GM18498 (cell line): ENCODE results near the gene MAP2K4.

Experiments used
- ATAC-seq: cut with Tn5 transposase; IDR thresholded peaks from one replicate; pipeline ENCODE4 v1.9.1; 2021; ENCODE audit warnings: mild to moderate bottlenecking, moderate library complexity; ENCODE audit not compliant: unreplicated experiment

MAP2K4 gene

GRCh38 chr17:12035673-12036072 is 15.0 kb downstream of the MAP2K4 start:
- no peak for ATAC-seq

- ATAC-seq: no peak
Observed at GRCh38 chr17:12037970-12038369, 17.3 kb downstream of the MAP2K4 start.

GRCh38 chr17:12040478-12040877 is 19.8 kb downstream of the MAP2K4 start:
- ATAC-seq: no peak

GRCh38 chr17:12041312-12041711 is 20.6 kb downstream of the MAP2K4 start:
- ATAC-seq: no peak

- no peak for ATAC-seq
Observed at GRCh38 chr17:12043702-12044101, 23.0 kb downstream of the MAP2K4 start.

GRCh38 chr17:12046786-12047185 is 26.1 kb downstream of the MAP2K4 start:
- no peak for ATAC-seq

- ATAC-seq: no peak
Observed at GRCh38 chr17:12047681-12048376, 27.2 kb downstream of the MAP2K4 start.

GRCh38 chr17:12048843-12049473 is 28.3 kb downstream of the MAP2K4 start:
- ATAC-seq: no peak

- ATAC-seq: no peak
Observed at GRCh38 chr17:12050646-12051225, 30.1 kb downstream of the MAP2K4 start.

GRCh38 chr17:12053552-12053951 is 32.9 kb downstream of the MAP2K4 start:
- ATAC-seq: no peak

- no peak for ATAC-seq
Observed at GRCh38 chr17:12055889-12056288, 35.2 kb downstream of the MAP2K4 start.

- ATAC-seq: no peak
Observed at GRCh38 chr17:12057520-12057919, 36.8 kb downstream of the MAP2K4 start.

- no peak for ATAC-seq
Observed at GRCh38 chr17:12058535-12058934, 37.9 kb downstream of the MAP2K4 start.

GRCh38 chr17:12062249-12062648 is 41.6 kb downstream of the MAP2K4 start:
- ATAC-seq: no peak

GRCh38 chr17:12064395-12064794 is 43.7 kb downstream of the MAP2K4 start:
- no peak for ATAC-seq

- no peak for ATAC-seq
Observed at GRCh38 chr17:12067485-12067884, 46.8 kb downstream of the MAP2K4 start.

GRCh38 chr17:12068946-12069345 is 48.3 kb downstream of the MAP2K4 start:
- no peak for ATAC-seq

- no peak for ATAC-seq
Observed at GRCh38 chr17:12070561-12070960, 49.9 kb downstream of the MAP2K4 start.

- no peak for ATAC-seq
Observed at GRCh38 chr17:12074346-12074745, 53.7 kb downstream of the MAP2K4 start.

GRCh38 chr17:12077773-12078172 is 57.1 kb downstream of the MAP2K4 start:
- no peak for ATAC-seq

- ATAC-seq: no peak
Observed at GRCh38 chr17:12078791-12079190, 58.1 kb downstream of the MAP2K4 start.

- no peak for ATAC-seq
Observed at GRCh38 chr17:12081720-12082119, 61.0 kb downstream of the MAP2K4 start.
